IPS-15b (cell line): Measurements from ENCODE around the gene LTB4R.
A peak's percentile ranks its signal among the peaks of the same experiment; 100 is the strongest.

Experiments used
- H3K27me3 ChIP-seq: one replicate; pipeline ENCODE4 v1.6.1; 2013; ENCODE audit warnings: low read length; ENCODE audit not compliant: control insufficient read depth, insufficient read depth
- H3K36me3 ChIP-seq: one replicate; pipeline ENCODE4 v1.6.1; 2013; ENCODE audit warnings: low read length; ENCODE audit not compliant: control insufficient read depth, insufficient read depth
- H3K4me1 ChIP-seq: one replicate; pipeline ENCODE4 v1.6.1; 2013; ENCODE audit warnings: mild to moderate bottlenecking, low read length; ENCODE audit not compliant: control insufficient read depth, insufficient read depth
- H3K4me3 ChIP-seq: one replicate; pipeline ENCODE4 v1.5.1; 2013; ENCODE audit warnings: low read depth, low read length
- H3K9ac ChIP-seq: one replicate; pipeline ENCODE4 v1.6.1; 2013; ENCODE audit warnings: low read depth, mild to moderate bottlenecking, low read length
- H3K9me3 ChIP-seq: one replicate; pipeline ENCODE4 v1.6.1; 2013; ENCODE audit warnings: mild to moderate bottlenecking, low read length; ENCODE audit not compliant: control insufficient read depth, insufficient read depth

The LTB4R gene

GRCh38 chr14:24293525-24293924 lies 17.8 kb upstream of the LTB4R start:
- no peak overlapping the region for H3K9ac ChIP-seq
- no peaks in the 10 kb centered on the region for H3K4me1 ChIP-seq
- H3K36me3 ChIP-seq = peaks cover 18% of the 10 kb centered on the region
- H3K9me3 ChIP-seq = no peaks in the 10 kb centered on the region
- no peaks in the 10 kb centered on the region for H3K27me3 ChIP-seq
- H3K4me3 ChIP-seq = no peak overlapping the region

- H3K9me3 ChIP-seq = no peaks in the 10 kb centered on the region
- H3K27me3 ChIP-seq = no peaks in the 10 kb centered on the region
- H3K4me1 ChIP-seq = no peaks in the 10 kb centered on the region
- H3K9ac ChIP-seq = no peak overlapping the region
- peaks cover 11% of the 10 kb centered on the region for H3K36me3 ChIP-seq
- H3K4me3 ChIP-seq = no peak overlapping the region
Measured at GRCh38 chr14:24296341-24297157, 14.8 kb upstream of the LTB4R start.

GRCh38 chr14:24297190-24297964 lies 13.9 kb upstream of the LTB4R start:
- no peak overlapping the region for H3K9ac ChIP-seq
- H3K4me3 ChIP-seq = no peak overlapping the region

GRCh38 chr14:24298892-24299254 lies 12.4 kb upstream of the LTB4R start:
- Histone ChIP-seq H3K36me3 (peaks cover 22% of the 10 kb centered on the region), H3K4me3 (peak overlapping the region; percentile 96), H3K27me3 (no peaks in the 10 kb centered on the region), H3K9me3 (no peaks in the 10 kb centered on the region), H3K4me1 (no peaks in the 10 kb centered on the region), H3K9ac (peak overlapping the region; percentile 82)

More at GRCh38 chr14:24297190-24297964, 13.9 kb upstream of the LTB4R start:
- H3K9me3 ChIP-seq = no peaks in the 10 kb centered on the region
- no peaks in the 10 kb centered on the region for H3K27me3 ChIP-seq
- no peaks in the 10 kb centered on the region for H3K4me1 ChIP-seq
- H3K36me3 ChIP-seq = peaks cover 12% of the 10 kb centered on the region

- Histone ChIP-seq H3K9ac (peak within 1 kb of the TSS; percentile 82), H3K4me3 (peak within 1 kb of the TSS; percentile 96), H3K36me3 (peaks cover 29% of the 10 kb centered on the region), H3K9me3 (no peaks in the 10 kb centered on the region), H3K27me3 (no peaks in the 10 kb centered on the region), H3K4me1 (no peaks in the 10 kb centered on the region)
Measured at GRCh38 chr14:24299255-24300191, 11.8 kb upstream of the LTB4R start, which contains the start of the genes DHRS1 and NOP9. DHRS1 (minus strand) TSS chr14:24299780; CDS start chr14:24299106, 674 bp downstream. NOP9 (plus strand) TSS chr14:24299850; CDS start chr14:24299955, 105 bp downstream.

GRCh38 chr14:24300326-24300980 lies 10.8 kb upstream of the LTB4R start:
- no peaks in the 10 kb centered on the region for H3K9me3 ChIP-seq
- H3K36me3 ChIP-seq = peaks cover 36% of the 10 kb centered on the region
- no peaks in the 10 kb centered on the region for H3K27me3 ChIP-seq
- peak overlapping the region; percentile 96 for H3K4me3 ChIP-seq
- H3K4me1 ChIP-seq = no peaks in the 10 kb centered on the region
- peak overlapping the region; percentile 61 for H3K9ac ChIP-seq

GRCh38 chr14:24304019-24304387 lies 7.3 kb upstream of the LTB4R start:
- peaks cover 43% of the 10 kb centered on the region for H3K36me3 ChIP-seq
- H3K4me1 ChIP-seq = no peaks in the 10 kb centered on the region
- no peak overlapping the region for H3K4me3 ChIP-seq
- no peaks in the 10 kb centered on the region for H3K27me3 ChIP-seq
- H3K9ac ChIP-seq = no peak overlapping the region
- H3K9me3 ChIP-seq = no peaks in the 10 kb centered on the region

GRCh38 chr14:24307156-24307574 lies 4.1 kb upstream of the LTB4R start:
- Histone ChIP-seq H3K36me3 (peaks cover 44% of the 10 kb centered on the region), H3K9ac (no peak overlapping the region), H3K9me3 (no peaks in the 10 kb centered on the region), H3K27me3 (no peaks in the 10 kb centered on the region), H3K4me3 (no peak overlapping the region), H3K4me1 (no peaks in the 10 kb centered on the region)

GRCh38 chr14:24307575-24308341 lies 3.5 kb upstream of the LTB4R start, which contains the start of gene CIDEB:
CIDEB (minus strand) TSS chr14:24307977; CDS start chr14:24307858, 119 bp downstream.
- H3K36me3 ChIP-seq = peaks cover 38% of the 10 kb centered on the region
- H3K4me3 ChIP-seq = no peak within 1 kb of the TSS

GRCh38 chr14:24308342-24309124 lies 2.8 kb upstream of the LTB4R start:
- peaks cover 32% of the 10 kb centered on the region for H3K36me3 ChIP-seq
- H3K9me3 ChIP-seq = no peaks in the 10 kb centered on the region
- no peaks in the 10 kb centered on the region for H3K27me3 ChIP-seq
- no peak overlapping the region for H3K4me3 ChIP-seq
- no peaks in the 10 kb centered on the region for H3K4me1 ChIP-seq
- no peak overlapping the region for H3K9ac ChIP-seq

More at GRCh38 chr14:24307575-24308341, 3.5 kb upstream of the LTB4R start, which contains the start of gene CIDEB:
- no peaks in the 10 kb centered on the region for H3K9me3 ChIP-seq
- no peak within 1 kb of the TSS for H3K9ac ChIP-seq
- no peaks in the 10 kb centered on the region for H3K27me3 ChIP-seq
- H3K4me1 ChIP-seq = no peaks in the 10 kb centered on the region
